Measurements from ENCODE around the gene TNRC6B.

Gene TNRC6B

GRCh38 chr22:40328546-40329456 is 151.1 kb downstream of the TNRC6B start:
- DNase-seq = no peak

DNA sequence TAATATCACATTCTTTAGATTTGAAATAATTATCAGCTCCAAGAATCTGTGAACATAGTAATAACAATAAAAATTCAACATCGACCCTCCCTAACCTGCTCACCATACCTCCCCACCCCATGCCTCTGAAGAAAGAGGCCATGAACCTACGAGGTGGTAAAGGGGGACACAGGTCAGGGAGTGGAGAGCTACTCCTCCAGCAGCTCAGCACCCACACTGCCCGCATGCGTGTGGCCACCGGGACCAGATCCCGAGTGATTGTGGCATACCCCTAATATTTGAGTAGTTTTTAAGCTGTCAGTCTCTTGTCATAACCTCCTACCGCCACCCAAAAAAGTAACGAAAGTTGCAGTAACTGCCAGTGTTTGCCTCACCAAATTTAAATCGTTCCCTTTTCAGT is 151.7 kb downstream of the TNRC6B start:
- DNase-seq = no peak

DNA sequence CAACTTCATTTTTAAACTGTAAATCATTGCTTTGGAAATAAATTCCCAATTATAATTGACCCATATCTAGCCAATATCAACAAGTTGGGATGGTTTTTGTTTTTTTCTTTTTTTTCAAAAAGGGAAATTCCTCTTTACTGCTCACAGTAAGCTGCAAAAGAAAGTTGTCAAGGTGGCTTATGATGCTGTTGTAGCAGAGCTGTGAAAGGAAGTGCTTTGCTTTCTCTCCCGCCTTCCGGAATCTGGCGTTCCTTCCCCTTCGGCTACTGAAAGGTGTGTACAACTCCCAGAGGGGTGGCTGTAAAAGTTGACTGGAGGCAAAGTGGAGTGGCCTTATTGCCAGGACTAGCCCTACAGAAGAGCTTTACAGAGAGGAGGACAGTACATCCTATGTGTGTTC is 152.4 kb downstream of the TNRC6B start:
- no peak for DNase-seq

DNA sequence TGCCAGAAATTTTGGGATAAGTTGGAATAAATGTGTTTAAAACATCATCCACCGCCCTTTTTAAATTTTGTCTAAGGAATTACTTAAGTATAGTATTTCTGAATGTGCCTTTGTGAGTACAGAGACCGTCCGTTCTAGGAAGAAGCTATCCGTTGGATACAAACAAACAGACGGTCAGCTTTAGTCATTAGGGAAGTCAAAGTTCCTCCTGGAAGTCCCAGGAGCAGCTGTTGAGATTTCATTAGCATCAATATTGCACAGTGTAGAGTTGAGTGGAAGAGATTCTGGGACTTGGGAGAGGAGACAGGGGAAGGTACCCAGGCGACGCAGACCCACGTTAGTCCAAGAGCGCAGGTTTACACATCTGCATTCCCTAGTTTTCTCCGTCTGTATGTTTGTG is 152.9 kb downstream of the TNRC6B start:
- no peak for DNase-seq

- no peak for DNase-seq
These were observed 154.0 kb downstream of the TNRC6B start for GRCh38 chr22:40331706-40332105.

- no peak for DNase-seq
These were observed 154.6 kb downstream of the TNRC6B start for GRCh38 chr22:40332319-40332781.

DNA sequence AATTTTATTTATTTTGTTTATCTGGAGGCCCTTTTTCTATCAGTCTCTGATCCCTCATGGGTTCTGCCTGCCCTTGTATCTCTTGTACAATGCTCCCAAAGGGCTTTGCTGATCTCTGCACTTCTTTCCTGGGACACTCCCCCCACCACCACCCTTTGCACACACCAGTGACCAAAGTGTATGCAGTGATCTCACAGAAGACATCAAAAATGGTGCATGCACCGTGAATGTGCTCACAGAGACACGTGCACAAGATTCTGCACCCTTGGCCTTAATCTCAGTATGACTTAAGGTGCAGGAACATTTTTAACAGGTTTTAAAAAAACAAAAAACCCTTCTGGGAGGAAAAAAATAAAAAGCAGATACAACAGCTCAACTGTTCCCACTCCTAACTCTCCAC is 156.3 kb downstream of the TNRC6B start:
- DNase-seq = no peak

DNA sequence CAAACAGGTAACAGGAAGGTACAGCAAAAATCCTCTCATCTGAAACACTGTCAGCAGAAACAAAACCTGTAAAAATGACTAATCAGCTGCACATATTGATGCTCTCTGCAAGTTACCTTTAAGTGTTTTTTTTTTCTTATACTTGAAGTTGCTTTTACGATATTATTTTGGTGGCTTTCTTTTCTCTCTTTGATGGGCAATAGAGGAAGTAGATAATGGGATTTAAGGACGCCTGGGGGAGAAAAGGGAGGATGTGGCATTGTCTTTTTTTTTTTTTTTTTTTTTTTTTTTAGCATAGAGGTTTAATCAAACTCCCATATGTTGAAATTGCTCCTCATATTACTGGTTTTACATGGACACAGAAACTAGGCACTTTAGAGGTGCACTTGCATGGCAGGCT is 157.2 kb downstream of the TNRC6B start:
- no peak for DNase-seq

DNA sequence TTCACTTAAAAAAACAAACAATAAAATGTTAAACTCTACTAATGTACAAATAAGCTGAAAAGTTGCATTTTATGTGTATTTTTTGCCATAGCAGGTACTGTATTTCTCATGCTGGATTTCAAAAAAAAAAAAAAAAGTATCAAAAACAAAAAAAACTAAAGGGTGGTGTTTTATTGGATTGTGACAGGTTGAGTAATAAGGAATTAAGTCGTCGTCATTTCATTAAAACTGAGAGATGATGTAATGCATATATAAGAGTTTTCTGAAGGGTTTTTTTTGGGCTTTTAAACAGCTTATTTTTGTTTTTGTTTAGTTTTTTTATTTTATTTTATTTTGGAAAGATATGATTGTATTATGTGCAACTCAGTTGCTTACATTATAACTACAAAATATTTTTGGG is 157.6 kb downstream of the TNRC6B start:
- no peak for DNase-seq

GRCh38 chr22:40340044-40340443 is 162.3 kb downstream of the TNRC6B start:
- DNase-seq = no peak

- DNase-seq = no peak
These were observed 163.9 kb downstream of the TNRC6B start for GRCh38 chr22:40341604-40342003.

- DNase-seq = no peak
These were observed 164.8 kb downstream of the TNRC6B start for GRCh38 chr22:40342521-40342920.

- DNase-seq = no peak
These were observed 167.5 kb downstream of the TNRC6B start for GRCh38 chr22:40345271-40345670.

DNA sequence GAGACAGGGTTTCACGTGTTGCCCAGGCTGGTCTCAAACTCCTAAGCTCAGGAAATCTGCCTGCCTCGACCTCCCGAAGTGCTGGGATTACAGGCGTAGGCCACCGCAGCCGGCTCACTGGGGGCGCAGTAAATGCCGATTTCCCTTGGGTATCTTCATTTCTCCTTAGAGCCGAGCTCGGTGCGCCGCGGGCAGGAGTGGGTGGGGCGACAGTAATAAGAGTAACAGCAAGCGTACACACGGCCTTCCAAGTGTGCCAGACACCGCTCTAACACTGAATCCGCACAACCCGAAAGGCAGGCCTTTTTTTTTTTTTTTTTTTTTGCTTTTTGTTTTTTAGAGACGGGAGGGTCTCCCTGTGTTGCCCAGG is 168.1 kb downstream of the TNRC6B start:
- no peak for DNase-seq

DNA sequence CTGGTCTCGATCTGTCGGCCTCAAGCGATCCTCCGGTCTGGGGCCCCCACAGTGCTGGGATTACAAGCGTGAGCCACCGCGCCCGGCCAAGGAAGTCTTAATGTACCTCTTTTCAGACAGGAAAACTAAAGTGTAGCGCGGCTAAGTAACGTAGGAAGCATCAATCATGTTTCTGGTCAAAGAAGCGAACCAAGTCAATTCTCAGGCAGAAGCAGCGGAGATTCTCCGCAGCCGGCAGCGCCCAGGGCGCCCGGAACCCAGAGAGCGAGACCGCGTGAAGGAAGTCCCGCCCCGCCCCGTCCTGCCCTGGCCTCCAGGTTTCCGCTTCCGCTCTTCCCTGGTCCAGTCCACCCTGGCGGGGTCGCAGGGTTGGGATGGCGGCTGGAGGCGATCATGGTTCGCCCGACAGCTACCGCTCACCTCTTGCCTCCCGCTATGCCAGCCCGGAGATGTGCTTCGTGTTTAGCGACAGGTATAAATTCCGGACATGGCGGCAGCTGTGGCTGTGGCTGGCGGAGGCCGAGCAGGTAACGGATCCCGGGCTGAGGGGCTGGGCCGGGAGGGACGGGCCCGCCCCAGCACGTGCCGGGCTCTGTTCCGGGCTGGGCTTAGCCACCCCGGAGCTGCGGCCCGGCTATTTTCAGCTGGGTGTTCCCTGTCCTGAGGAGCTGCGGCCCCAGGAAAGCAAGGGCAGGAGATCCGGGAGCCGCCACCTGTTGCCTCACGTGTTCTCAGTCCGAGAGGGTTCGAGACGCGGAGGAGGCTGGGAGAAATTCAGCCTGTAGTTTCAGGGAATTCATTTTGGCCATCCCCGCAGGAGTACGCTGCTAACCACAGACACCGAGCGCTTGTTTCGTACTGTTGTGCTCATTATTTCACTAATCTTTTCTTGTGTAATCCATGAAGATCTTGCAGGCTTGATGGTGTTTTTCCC is 168.7 kb downstream of the TNRC6B start, which contains the start of gene ADSL:
Gene ADSL, plus strand, starts transcription at position 316 of the 934 bp plus-strand sequence. Its CDS starts 59 bp downstream, at position 375.
- DNase-seq = peak; percentile 42

DNA sequence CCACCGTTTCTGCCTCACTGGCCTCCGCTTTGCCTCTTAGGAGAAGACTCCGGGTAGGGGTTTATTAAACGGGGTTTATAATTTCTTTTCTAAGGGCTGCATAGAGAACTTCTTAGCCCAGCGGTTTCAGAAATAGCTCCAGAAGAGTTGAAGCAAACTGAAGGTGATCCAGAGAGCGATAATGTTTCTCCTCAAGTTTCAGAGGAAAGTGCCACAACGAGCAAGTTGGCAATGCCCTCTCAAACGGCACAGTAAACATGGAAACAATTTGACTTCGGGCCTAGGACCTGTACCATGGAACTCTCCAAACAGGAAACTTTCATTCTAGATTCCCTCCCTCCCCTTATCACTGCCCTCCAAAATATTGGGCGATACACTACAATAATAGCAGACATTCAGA is 169.6 kb downstream of the TNRC6B start:
- no peak for DNase-seq

DNA sequence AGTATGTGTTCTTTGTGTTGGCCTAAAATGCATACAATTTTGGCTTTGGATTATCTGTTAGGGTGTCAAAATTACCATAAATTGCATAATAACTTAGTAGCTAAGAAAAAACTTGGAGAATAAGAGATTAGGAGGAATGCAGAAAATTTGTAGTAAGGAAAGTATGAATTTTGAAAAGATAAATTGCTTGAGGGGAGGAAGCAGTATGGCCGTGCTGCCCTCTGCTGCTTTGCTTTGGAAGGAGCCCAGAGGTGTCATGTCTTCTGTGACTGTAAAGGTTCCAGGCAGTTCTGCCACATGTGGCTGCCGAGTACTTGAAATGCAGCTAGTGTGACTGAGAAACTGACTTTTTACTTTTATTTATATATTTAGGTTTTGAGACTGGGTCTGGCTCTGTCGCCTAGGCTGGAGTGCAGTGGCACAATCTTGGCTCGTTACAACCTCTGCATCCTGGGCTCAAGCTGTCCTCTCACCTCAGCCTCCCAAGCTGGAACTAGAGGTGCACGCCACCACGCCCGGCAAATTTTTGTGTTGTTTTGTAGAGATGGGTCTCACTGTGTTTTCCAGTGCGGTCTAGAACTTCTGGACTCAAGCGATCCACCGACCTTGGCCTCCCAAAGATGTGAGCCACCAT is 170.4 kb downstream of the TNRC6B start:
- DNase-seq = no peak

DNA sequence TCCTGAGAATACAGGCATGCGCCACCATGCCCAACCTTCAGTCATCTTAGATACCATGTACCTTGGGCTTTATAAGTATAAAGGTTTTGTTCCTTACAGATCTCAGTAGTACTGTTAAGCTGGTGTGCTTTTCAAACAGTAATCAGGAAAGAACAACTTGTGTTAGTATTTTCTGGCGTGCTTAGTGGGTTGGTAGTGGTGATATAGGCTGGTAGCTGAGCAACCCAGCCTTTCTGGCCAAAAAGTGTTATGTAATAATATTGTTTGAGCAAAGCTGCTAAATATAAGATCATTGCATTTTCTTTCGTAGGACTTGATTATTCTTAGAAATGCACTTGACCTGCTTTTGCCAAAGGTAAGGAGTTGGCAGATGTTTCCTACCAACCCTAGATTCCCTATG is 175.0 kb downstream of the TNRC6B start:
- no peak for DNase-seq

DNA sequence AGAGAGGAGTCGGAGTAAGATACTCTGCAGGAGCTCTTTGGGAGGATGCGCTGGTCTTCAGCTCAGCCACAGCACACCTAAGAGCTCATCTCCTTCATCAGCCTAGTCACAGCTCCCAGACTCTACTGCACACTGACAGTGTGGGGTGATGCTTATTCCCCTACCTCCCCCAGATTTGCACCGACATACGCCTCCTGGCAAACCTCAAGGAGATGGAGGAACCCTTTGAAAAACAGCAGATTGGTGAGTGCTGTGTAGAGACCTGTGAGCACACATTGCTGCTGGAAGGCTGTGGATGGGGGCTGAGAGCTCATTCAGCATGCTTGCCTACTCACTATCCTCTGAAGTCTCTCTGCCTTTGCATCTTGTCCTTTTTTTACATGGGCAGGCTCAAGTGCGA is 183.4 kb downstream of the TNRC6B start:
- no peak for DNase-seq

DNA sequence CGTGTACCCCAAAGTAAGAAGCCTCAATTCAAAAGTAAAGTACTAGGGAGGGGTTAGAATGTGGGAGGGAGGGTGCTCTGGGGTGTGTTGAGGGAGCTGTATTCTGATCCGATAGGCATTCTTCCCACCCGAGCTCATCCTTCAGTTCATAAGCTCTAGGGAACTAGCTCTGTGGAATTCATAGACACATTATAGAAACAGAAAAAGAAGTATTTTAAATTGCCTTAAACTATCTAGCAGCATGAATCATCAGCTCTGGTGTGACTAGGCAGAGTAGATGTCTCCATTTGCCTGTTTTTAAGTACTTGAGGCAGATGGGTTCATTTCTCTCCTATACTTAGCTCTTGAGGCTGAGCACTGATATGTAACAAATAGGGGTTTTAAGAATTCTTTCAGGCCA is 185.3 kb downstream of the TNRC6B start:
- no peak for DNase-seq

DNA sequence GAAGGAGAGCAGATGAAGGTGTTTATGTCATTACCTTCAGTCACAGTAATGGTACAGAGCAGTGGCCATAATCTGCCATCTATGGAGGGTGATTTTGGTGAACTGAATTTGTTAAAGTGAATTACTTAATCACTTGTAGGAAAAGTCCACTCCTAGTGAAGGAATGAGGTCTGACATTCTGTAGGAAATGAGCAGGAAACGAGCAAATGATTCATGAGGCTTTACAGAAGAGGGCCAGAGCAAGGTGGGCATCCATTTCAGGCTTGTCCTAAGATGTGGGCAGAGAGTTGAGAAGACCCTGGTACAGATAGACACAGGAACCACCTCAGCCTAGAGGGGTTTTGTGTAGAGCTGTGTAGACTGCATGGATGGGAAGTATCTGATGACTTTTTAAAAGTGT is 186.7 kb downstream of the TNRC6B start:
- DNase-seq = no peak

DNA sequence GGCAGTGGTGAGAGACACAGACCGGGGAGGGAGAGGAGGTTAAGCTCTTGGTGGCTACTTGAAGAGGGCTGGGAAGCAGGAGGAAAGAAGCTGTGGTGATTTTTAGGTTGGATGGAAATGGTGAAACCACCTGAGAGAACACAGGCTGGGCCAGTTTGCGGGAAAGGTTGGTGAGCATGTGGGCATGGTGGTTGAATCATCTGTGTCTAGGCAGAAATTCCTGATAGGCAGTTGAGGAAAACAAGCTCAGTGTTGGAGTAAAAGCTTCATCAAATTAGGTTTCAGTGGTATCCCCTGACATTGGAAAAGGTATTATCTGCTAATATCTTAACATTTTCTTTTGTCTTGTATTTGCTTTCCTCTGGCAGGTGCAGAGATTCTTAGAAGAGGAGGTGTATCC is 188.3 kb downstream of the TNRC6B start:
- no peak for DNase-seq

- no peak for DNase-seq
These were observed 189.6 kb downstream of the TNRC6B start for GRCh38 chr22:40367342-40367741.
